CD4-positive, alpha-beta T cell treated with Interleukin-4 for 4 hours (primary cell): ENCODE data around the gene CORIN.

Experiments used
- DNase-seq: peaks from one replicate; pipeline ENCODE4 v3.0.0-alpha.2; 2020

The CORIN gene

GRCh38 chr4:47672696-47673095 is 165.2 kb downstream of the CORIN start:
- DNase-seq: no peak

GRCh38 chr4:47669946-47670345 is 167.9 kb downstream of the CORIN start:
- DNase-seq: no peak

GRCh38 chr4:47668810-47669408 is 169.0 kb downstream of the CORIN start:
- DNase-seq: peak; percentile 37

GRCh38 chr4:47668256-47668655 is 169.6 kb downstream of the CORIN start:
- no peak for DNase-seq

GRCh38 chr4:47667552-47667951 is 170.3 kb downstream of the CORIN start:
- DNase-seq: no peak

- no peak for DNase-seq
These were observed 173.6 kb downstream of the CORIN start for GRCh38 chr4:47664051-47664826.

GRCh38 chr4:47662975-47663374 is 174.9 kb downstream of the CORIN start:
- no peak for DNase-seq

GRCh38 chr4:47661741-47662140 is 176.1 kb downstream of the CORIN start:
- DNase-seq: no peak

GRCh38 chr4:47659342-47659741 is 178.5 kb downstream of the CORIN start:
- no peak for DNase-seq

GRCh38 chr4:47654972-47655693 is 182.7 kb downstream of the CORIN start:
- no peak for DNase-seq

- no peak for DNase-seq
These were observed 185.8 kb downstream of the CORIN start for GRCh38 chr4:47652092-47652491.

- no peak for DNase-seq
These were observed 186.6 kb downstream of the CORIN start for GRCh38 chr4:47651231-47651630.

GRCh38 chr4:47650584-47651130 is 187.2 kb downstream of the CORIN start:
- DNase-seq: no peak

- no peak for DNase-seq
These were observed 190.3 kb downstream of the CORIN start for GRCh38 chr4:47647544-47647943.

- no peak for DNase-seq
These were observed 190.8 kb downstream of the CORIN start for GRCh38 chr4:47647029-47647428.

- no peak for DNase-seq
These were observed 191.5 kb downstream of the CORIN start for GRCh38 chr4:47646372-47646771.

- no peak for DNase-seq
These were observed 194.0 kb downstream of the CORIN start for GRCh38 chr4:47643845-47644244.

- no peak for DNase-seq
These were observed 194.7 kb downstream of the CORIN start for GRCh38 chr4:47642985-47643760.

GRCh38 chr4:47642191-47642830 is 195.6 kb downstream of the CORIN start:
- DNase-seq: no peak

GRCh38 chr4:47641755-47642154 is 196.1 kb downstream of the CORIN start:
- no peak for DNase-seq

- no peak for DNase-seq
These were observed 197.0 kb downstream of the CORIN start for GRCh38 chr4:47640911-47641310.

GRCh38 chr4:47639531-47639930 is 198.3 kb downstream of the CORIN start:
- no peak for DNase-seq
